Right renal cortex interstitium (tissue), 3 donors: ENCODE results near the gene STH. TPM values are rescaled to one million over a fixed set of nuclear protein-coding genes. Genes with fewer than 3 reads are reported as not detected.

ENCODE experiments used
- DNase-seq, 3 donors: peaks; one replicate each; pipeline ENCODE4 v3.0.0-alpha.2; 2013; ENCODE audit warnings: low read depth in 3 of 3, low spot score in 2 of 3
- polyA plus RNA-seq, 3 donors: library from polyadenylated mRNA; unstranded; fragments of 120-200 nt; gene quantifications; one replicate each; pipeline ENCODE4 v1.2.1, GENCODE V29; 2013; ENCODE audit not compliant: insufficient read length in 3 of 3

Gene STH
- polyA plus RNA-seq, 3 donors, result not detected

GRCh38 chr17:45983614-45984310 is 15.3 kb upstream of the STH start:
- no peak for DNase-seq

DNA sequence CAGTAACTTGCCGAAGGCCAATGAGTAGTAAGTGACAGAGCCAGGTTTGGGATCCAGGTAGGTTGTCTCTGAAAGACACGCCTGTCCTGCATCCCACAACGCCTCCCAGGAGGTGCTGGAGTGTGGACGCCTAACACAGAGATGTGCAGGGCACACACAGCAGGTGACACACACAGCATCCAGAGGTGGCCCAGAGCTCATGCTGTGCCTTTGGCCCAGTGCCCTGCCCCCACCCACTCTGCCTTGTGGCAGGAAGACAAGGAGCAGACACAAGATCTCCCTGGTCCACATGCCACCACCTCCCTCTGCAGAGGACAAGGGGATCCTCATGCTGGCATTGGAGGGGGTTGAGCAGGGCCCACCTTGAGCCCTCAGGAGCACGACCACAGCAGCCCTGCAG is 14.7 kb upstream of the STH start:
- no peak for DNase-seq

- no peak for DNase-seq
Measured at GRCh38 chr17:45985447-45985846, 13.6 kb upstream of the STH start.

DNA sequence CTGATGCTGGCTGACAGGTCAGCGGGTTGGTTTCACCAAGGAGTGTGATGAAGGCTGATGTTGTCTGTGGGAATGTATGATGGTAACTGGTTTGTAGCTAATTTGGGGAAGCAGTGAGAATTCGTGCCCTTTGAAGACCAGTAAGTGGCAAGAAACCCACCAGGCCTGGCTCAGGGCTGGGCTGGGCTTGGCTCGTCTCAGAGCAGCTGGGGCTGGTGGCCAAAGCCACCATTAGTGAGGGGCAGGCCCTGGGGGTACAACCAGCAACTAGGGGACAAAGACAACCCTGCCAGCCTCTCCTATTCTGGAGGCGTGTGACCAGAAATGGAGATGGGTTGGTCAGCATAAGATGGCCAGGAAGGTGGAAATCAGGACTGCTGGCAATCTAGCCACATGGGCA is 13.0 kb upstream of the STH start:
- DNase-seq, result no peak

DNA sequence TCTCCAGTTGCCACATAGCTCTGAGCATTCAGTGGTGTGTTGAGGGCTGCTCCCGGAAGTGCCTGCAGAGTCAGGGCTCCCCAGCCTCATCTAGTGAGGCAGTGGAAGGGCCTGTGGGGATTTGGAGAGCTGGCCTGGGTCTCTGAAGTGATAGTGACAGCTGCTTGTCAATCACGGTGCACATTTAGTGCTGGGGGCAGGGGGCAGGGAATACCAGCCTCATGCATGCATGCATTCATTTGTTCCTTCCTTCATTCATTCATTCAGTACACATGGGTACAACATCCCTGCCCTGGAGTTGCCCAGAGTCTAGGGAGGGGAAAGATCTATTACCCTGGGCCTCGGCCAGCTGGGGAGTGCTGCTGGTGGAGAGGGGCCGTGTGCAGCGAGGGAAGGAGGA is 11.3 kb upstream of the STH start:
- DNase-seq, result no peak

DNA sequence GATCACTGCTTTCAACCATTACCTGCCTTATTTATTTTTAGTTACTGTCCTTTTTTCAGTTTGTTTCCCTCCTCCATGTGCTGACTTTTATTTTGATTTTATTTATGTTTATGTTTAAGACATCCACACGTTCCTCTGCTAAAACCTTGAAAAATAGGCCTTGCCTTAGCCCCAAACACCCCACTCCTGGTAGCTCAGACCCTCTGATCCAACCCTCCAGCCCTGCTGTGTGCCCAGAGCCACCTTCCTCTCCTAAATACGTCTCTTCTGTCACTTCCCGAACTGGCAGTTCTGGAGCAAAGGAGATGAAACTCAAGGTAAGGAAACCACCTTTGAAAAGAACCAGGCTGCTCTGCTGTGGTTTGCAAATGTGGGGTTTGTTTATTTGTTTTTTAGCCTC is 9.3 kb upstream of the STH start:
- no peak for DNase-seq

DNA sequence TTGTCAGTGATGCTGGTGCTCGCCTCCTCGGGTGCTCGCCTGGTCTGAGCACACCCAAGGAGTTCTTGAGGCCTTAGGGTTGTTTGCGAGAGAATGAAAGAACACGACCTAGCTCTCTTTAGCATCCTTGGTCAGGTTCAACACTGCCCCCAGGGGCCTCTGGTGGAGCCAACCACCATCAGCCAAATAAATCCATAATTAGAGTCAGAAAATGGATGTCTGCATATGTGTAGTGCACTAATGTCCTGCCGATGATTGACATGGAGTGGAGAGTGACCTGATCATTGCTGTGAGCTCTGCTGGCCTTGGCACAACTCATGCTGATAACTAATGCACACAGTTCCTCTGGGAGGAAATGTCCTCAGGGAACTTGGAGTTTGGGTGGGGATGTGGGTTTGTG is 8.2 kb upstream of the STH start:
- no peak for DNase-seq

- no peak for DNase-seq
Measured at GRCh38 chr17:45991341-45991740, 7.7 kb upstream of the STH start.

DNA sequence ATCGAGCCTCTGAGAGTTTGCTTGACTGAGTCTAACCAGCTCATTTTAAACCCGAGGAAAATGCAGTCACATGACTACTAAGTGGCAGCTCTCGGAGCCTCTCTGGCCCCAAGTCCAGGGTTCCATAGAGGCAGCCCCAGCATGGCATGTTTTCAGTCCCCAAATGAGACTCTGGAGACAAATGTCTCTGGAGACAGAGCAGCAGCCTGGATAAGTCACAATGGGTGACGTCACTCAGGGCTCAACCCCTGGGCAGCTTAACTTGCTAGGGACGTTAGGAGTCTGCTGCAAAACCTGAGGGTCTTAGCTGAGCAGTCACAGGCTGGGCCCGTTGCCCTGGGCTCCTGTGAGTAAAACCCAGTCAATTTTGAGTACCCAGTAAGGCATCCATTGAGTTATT is 6.9 kb upstream of the STH start:
- no peak for DNase-seq

DNA sequence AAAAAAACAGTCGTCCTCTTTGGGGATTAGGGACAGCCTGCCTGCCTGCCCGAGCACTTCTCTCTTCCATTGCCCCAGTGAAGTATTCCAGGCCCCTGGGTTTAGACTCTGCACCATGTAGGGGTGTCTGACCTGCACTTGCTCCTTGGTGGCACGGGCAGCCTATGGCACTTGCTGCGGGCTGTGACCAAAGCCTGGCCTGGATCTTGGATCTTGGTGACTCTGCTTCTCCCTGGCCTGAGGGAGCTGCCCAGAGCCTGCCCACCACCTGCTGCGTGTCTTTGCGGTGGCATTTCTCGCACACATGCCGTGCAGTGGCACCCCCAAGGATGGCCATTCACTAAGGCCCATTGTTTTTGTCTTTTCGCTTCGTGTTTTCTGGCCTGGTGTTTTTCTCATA is 6.1 kb upstream of the STH start:
- DNase-seq, result no peak

DNA sequence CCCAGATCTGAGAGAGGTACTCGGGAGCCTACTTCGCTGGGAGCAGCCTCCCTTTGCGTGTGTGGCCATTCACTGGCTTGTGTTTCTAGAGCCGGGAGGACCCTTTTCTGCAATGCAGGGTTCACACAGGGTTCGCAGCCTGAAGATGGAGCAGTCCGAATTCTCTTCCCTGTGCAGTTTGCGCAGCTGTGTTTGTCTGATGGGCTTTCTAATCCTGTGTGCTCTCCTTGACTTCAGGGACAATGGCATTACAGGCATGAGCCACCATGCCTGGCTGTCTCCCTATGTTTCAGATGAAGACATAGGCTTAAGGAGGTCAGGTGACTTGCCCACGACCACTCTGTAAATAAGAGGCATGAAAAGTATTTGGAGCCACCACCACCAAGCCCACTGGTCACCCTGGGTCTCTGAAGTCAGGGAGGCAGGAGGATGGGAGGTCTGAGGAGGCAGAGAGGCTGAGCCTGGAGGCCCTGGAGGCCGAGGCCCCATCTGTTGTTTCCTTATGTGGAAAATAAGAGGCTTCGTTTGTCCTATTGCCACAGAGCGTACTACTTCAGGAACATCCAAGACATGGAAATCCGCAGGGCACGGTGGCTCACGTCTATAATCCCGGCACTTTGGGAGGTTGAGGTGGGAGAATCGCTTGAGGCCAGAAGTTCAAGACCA is 5.0 kb upstream of the STH start:
- DNase-seq, result no peak

DNA sequence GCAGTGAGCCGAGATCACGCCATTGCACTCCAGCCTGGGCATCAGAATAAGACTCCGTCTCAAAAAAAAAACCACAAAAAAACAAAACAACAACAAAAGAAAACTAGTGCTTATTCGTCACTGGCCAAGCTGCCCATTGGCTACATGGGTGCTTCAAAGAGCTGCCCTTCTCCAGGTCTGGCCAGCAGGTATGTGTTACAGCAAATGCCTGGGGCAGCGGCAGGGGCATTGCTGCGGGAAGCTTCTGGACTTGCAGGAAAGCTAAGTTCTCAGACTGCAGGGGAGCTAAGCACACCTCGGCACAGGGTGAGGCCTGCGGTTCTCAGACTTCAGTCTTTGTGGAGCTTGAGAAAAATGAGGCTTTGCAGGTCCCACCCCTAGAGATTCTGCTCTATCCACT is 4.1 kb upstream of the STH start:
- no peak for DNase-seq

- DNase-seq, result no peak
Measured at GRCh38 chr17:45995627-45996270, 3.3 kb upstream of the STH start.

- no peak for DNase-seq
Measured at GRCh38 chr17:45996282-45996937, 2.6 kb upstream of the STH start.

- DNase-seq, result no peak
Measured at GRCh38 chr17:45997166-45997565, 1.9 kb upstream of the STH start.

DNA sequence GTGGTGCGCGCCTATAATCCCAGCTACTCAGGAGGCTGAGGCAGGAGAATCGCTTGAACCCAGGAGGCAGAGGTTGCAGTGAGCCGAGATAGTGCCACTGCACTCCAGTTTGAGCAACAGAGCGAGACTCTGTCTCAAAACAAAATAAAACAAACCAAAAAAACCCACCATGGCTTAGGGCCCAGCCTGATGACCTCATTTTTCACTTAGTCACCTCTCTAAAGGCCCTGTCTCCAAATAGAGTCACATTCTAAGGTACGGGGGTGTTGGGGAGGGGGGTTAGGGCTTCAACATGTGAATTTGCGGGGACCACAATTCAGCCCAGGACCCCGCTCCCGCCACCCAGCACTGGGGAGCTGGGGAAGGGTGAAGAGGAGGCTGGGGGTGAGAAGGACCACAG is 1.4 kb upstream of the STH start:
- DNase-seq, result no peak

- no peak for DNase-seq
Measured at GRCh38 chr17:45999900-46000290, 845 bp downstream of the STH start.

DNA sequence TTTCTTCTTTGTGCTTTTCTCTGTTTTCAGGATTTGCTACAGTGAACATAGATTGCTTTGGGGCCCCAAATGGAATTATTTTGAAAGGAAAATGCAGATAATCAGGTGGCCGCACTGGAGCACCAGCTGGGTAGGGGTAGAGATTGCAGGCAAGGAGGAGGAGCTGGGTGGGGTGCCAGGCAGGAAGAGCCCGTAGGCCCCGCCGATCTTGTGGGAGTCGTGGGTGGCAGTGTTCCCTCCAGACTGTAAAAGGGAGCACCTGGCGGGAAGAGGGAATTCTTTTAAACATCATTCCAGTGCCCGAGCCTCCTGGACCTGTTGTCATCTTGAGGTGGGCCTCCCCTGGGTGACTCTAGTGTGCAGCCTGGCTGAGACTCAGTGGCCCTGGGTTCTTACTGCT is 1.2 kb downstream of the STH start:
- no peak for DNase-seq

DNA sequence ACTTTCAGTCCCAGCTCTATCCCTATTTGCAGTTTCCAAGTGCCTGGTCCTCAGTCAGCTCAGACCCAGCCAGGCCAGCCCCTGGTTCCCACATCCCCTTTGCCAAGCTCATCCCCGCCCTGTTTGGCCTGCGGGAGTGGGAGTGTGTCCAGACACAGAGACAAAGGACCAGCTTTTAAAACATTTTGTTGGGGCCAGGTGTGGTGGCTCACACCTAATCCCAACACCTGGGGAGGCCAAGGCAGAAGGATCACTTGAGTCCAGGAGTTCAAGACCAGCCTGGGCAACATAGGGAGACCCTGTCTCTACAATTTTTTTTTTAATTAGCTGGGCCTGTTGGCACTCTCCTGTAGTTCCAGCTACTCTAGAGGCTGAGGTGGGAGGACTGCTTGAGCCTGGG is 1.7 kb downstream of the STH start:
- DNase-seq, result no peak

- no peak for DNase-seq
Measured at GRCh38 chr17:46001390-46002310, 2.6 kb downstream of the STH start.
